Measurements from ENCODE around the gene SPDYE17.
"Not testable (repeated sequence)": the region's sequence is repeated elsewhere in the genome, so short reads cannot be mapped to it uniquely, and the experiment has no call there.

Gene SPDYE17

GRCh38 chr7:76977761-76978367 is 54.3 kb downstream of the SPDYE17 start:
- DNase-seq; intact Hi-C loops (cut with DNase I): not testable (repeated sequence)

GRCh38 chr7:76974793-76975579 is 57.2 kb downstream of the SPDYE17 start:
- DNase-seq; intact Hi-C loops (cut with DNase I): not testable (repeated sequence)

- DNase-seq; intact Hi-C loops (cut with DNase I): not testable (repeated sequence)
Measured at GRCh38 chr7:76974336-76974735, 57.8 kb downstream of the SPDYE17 start.

- intact Hi-C loops (cut with DNase I); DNase-seq: not testable (repeated sequence)
Measured at GRCh38 chr7:76972391-76972790, 59.8 kb downstream of the SPDYE17 start.

Measured in head of caudate nucleus (tissue), 42 donors.